ENCODE data around the gene FAM13C.

Gene FAM13C

GRCh38 chr10:59333701-59334100, 28.6 kb downstream of the FAM13C start:
- peaks cover 60% of the 10 kb centered on the region for H3K27me3 ChIP-seq (ENCODE audit: control insufficient read depth, insufficient read depth, low read length)

GRCh38 chr10:59332581-59332980, 29.8 kb downstream of the FAM13C start:
- no peak overlapping the region for H3K9ac ChIP-seq (ENCODE audit: low read depth, low read length)
- no peaks in the 10 kb centered on the region for H3K4me1 ChIP-seq (ENCODE audit: control insufficient read depth, insufficient read depth, low read length)
- H3K36me3 ChIP-seq (ENCODE audit: control insufficient read depth, insufficient read depth, low read length): no peaks in the 10 kb centered on the region
- peaks cover 52% of the 10 kb centered on the region for H3K27me3 ChIP-seq (ENCODE audit: control insufficient read depth, insufficient read depth, low read length)
- no peaks in the 10 kb centered on the region for H3K9me3 ChIP-seq (ENCODE audit: control insufficient read depth, insufficient read depth, low read length)
- no peak overlapping the region for H3K4me3 ChIP-seq (ENCODE audit: low read depth, low read length)

More at GRCh38 chr10:59333701-59334100, 28.6 kb downstream of the FAM13C start:
- Histone ChIP-seq H3K9ac (ENCODE audit: low read depth, low read length) (no peak overlapping the region), H3K4me1 (ENCODE audit: control insufficient read depth, insufficient read depth, low read length) (no peaks in the 10 kb centered on the region), H3K9me3 (ENCODE audit: control insufficient read depth, insufficient read depth, low read length) (no peaks in the 10 kb centered on the region), H3K36me3 (ENCODE audit: control insufficient read depth, insufficient read depth, low read length) (no peaks in the 10 kb centered on the region), H3K4me3 (ENCODE audit: low read depth, low read length) (no peak overlapping the region)

- no peaks in the 10 kb centered on the region for H3K36me3 ChIP-seq (ENCODE audit: control insufficient read depth, insufficient read depth, low read length)
- no peaks in the 10 kb centered on the region for H3K9me3 ChIP-seq (ENCODE audit: control insufficient read depth, insufficient read depth, low read length)
- H3K27me3 ChIP-seq (ENCODE audit: control insufficient read depth, insufficient read depth, low read length): peaks cover 44% of the 10 kb centered on the region
- H3K4me3 ChIP-seq (ENCODE audit: low read depth, low read length): no peak overlapping the region
- no peak overlapping the region for H3K9ac ChIP-seq (ENCODE audit: low read depth, low read length)
- no peaks in the 10 kb centered on the region for H3K4me1 ChIP-seq (ENCODE audit: control insufficient read depth, insufficient read depth, low read length)
Measured at GRCh38 chr10:59331661-59332060, 30.7 kb downstream of the FAM13C start.

- Histone ChIP-seq H3K9me3 (ENCODE audit: control insufficient read depth, insufficient read depth, low read length) (no peaks in the 10 kb centered on the region), H3K4me3 (ENCODE audit: low read depth, low read length) (no peak overlapping the region), H3K27me3 (ENCODE audit: control insufficient read depth, insufficient read depth, low read length) (no peaks in the 10 kb centered on the region), H3K4me1 (ENCODE audit: control insufficient read depth, insufficient read depth, low read length) (no peaks in the 10 kb centered on the region), H3K36me3 (ENCODE audit: control insufficient read depth, insufficient read depth, low read length) (no peaks in the 10 kb centered on the region), H3K9ac (ENCODE audit: low read depth, low read length) (no peak overlapping the region)
Measured at GRCh38 chr10:59325116-59325515, 37.2 kb downstream of the FAM13C start.

GRCh38 chr10:59324597-59324996, 37.8 kb downstream of the FAM13C start:
- H3K9me3 ChIP-seq (ENCODE audit: control insufficient read depth, insufficient read depth, low read length): no peaks in the 10 kb centered on the region
- no peak overlapping the region for H3K4me3 ChIP-seq (ENCODE audit: low read depth, low read length)
- no peaks in the 10 kb centered on the region for H3K36me3 ChIP-seq (ENCODE audit: control insufficient read depth, insufficient read depth, low read length)
- H3K9ac ChIP-seq (ENCODE audit: low read depth, low read length): no peak overlapping the region
- no peaks in the 10 kb centered on the region for H3K27me3 ChIP-seq (ENCODE audit: control insufficient read depth, insufficient read depth, low read length)
- H3K4me1 ChIP-seq (ENCODE audit: control insufficient read depth, insufficient read depth, low read length): no peaks in the 10 kb centered on the region

GRCh38 chr10:59323831-59324401, 38.4 kb downstream of the FAM13C start:
- Histone ChIP-seq H3K9ac (ENCODE audit: low read depth, low read length) (no peak overlapping the region), H3K4me3 (ENCODE audit: low read depth, low read length) (no peak overlapping the region), H3K9me3 (ENCODE audit: control insufficient read depth, insufficient read depth, low read length) (no peaks in the 10 kb centered on the region), H3K27me3 (ENCODE audit: control insufficient read depth, insufficient read depth, low read length) (no peaks in the 10 kb centered on the region), H3K36me3 (ENCODE audit: control insufficient read depth, insufficient read depth, low read length) (no peaks in the 10 kb centered on the region), H3K4me1 (ENCODE audit: control insufficient read depth, insufficient read depth, low read length) (no peaks in the 10 kb centered on the region)

GRCh38 chr10:59323036-59323459, 39.3 kb downstream of the FAM13C start:
- Histone ChIP-seq H3K4me1 (ENCODE audit: control insufficient read depth, insufficient read depth, low read length) (no peaks in the 10 kb centered on the region), H3K9me3 (ENCODE audit: control insufficient read depth, insufficient read depth, low read length) (no peaks in the 10 kb centered on the region), H3K4me3 (ENCODE audit: low read depth, low read length) (no peak overlapping the region), H3K27me3 (ENCODE audit: control insufficient read depth, insufficient read depth, low read length) (no peaks in the 10 kb centered on the region), H3K9ac (ENCODE audit: low read depth, low read length) (no peak overlapping the region), H3K36me3 (ENCODE audit: control insufficient read depth, insufficient read depth, low read length) (no peaks in the 10 kb centered on the region)

- H3K9ac ChIP-seq (ENCODE audit: low read depth, low read length): no peak overlapping the region
- no peaks in the 10 kb centered on the region for H3K36me3 ChIP-seq (ENCODE audit: control insufficient read depth, insufficient read depth, low read length)
- H3K4me1 ChIP-seq (ENCODE audit: control insufficient read depth, insufficient read depth, low read length): no peaks in the 10 kb centered on the region
- H3K27me3 ChIP-seq (ENCODE audit: control insufficient read depth, insufficient read depth, low read length): no peaks in the 10 kb centered on the region
- H3K9me3 ChIP-seq (ENCODE audit: control insufficient read depth, insufficient read depth, low read length): no peaks in the 10 kb centered on the region
- no peak overlapping the region for H3K4me3 ChIP-seq (ENCODE audit: low read depth, low read length)
Measured at GRCh38 chr10:59322131-59322530, 40.2 kb downstream of the FAM13C start.

GRCh38 chr10:59320355-59320754, 42.0 kb downstream of the FAM13C start:
- Histone ChIP-seq H3K4me1 (ENCODE audit: control insufficient read depth, insufficient read depth, low read length) (no peaks in the 10 kb centered on the region), H3K9me3 (ENCODE audit: control insufficient read depth, insufficient read depth, low read length) (no peaks in the 10 kb centered on the region), H3K9ac (ENCODE audit: low read depth, low read length) (no peak overlapping the region), H3K4me3 (ENCODE audit: low read depth, low read length) (no peak overlapping the region), H3K36me3 (ENCODE audit: control insufficient read depth, insufficient read depth, low read length) (no peaks in the 10 kb centered on the region), H3K27me3 (ENCODE audit: control insufficient read depth, insufficient read depth, low read length) (no peaks in the 10 kb centered on the region)

GRCh38 chr10:59319854-59320253, 42.5 kb downstream of the FAM13C start:
- Histone ChIP-seq H3K27me3 (ENCODE audit: control insufficient read depth, insufficient read depth, low read length) (no peaks in the 10 kb centered on the region), H3K36me3 (ENCODE audit: control insufficient read depth, insufficient read depth, low read length) (no peaks in the 10 kb centered on the region), H3K9ac (ENCODE audit: low read depth, low read length) (no peak overlapping the region), H3K4me1 (ENCODE audit: control insufficient read depth, insufficient read depth, low read length) (no peaks in the 10 kb centered on the region), H3K9me3 (ENCODE audit: control insufficient read depth, insufficient read depth, low read length) (no peaks in the 10 kb centered on the region), H3K4me3 (ENCODE audit: low read depth, low read length) (no peak overlapping the region)

GRCh38 chr10:59317066-59317465, 45.3 kb downstream of the FAM13C start:
- Histone ChIP-seq H3K4me3 (ENCODE audit: low read depth, low read length) (no peak overlapping the region), H3K9me3 (ENCODE audit: control insufficient read depth, insufficient read depth, low read length) (no peaks in the 10 kb centered on the region), H3K9ac (ENCODE audit: low read depth, low read length) (no peak overlapping the region), H3K4me1 (ENCODE audit: control insufficient read depth, insufficient read depth, low read length) (no peaks in the 10 kb centered on the region), H3K36me3 (ENCODE audit: control insufficient read depth, insufficient read depth, low read length) (no peaks in the 10 kb centered on the region), H3K27me3 (ENCODE audit: control insufficient read depth, insufficient read depth, low read length) (no peaks in the 10 kb centered on the region)

GRCh38 chr10:59315465-59315864, 46.9 kb downstream of the FAM13C start:
- Histone ChIP-seq H3K9me3 (ENCODE audit: control insufficient read depth, insufficient read depth, low read length) (no peaks in the 10 kb centered on the region), H3K36me3 (ENCODE audit: control insufficient read depth, insufficient read depth, low read length) (no peaks in the 10 kb centered on the region), H3K4me3 (ENCODE audit: low read depth, low read length) (no peak overlapping the region), H3K4me1 (ENCODE audit: control insufficient read depth, insufficient read depth, low read length) (no peaks in the 10 kb centered on the region), H3K9ac (ENCODE audit: low read depth, low read length) (no peak overlapping the region), H3K27me3 (ENCODE audit: control insufficient read depth, insufficient read depth, low read length) (no peaks in the 10 kb centered on the region)

Measured in iPS-15b (cell line).